Body of pancreas (tissue), 4 donors: ENCODE data around the gene RAD51D. TPM values are rescaled to one million over a fixed set of nuclear protein-coding genes. Genes with fewer than 3 reads are reported as not detected.

Source experiments
- ATAC-seq: fragments of 150-250 bp; one replicate; pipeline ENCODE4 v1.9.1; 2016
- DNase-seq, 4 donors: peaks; one replicate each; pipeline ENCODE4 v3.0.0-alpha.2; 2019
- H3K27ac ChIP-seq, 4 donors: fragments of 200-600 bp; sonication (generic); 1 replicate in 3 of 4; 2 replicates in 1 of 4; pipeline versions ENCODE4 v1.5.1 to v1.6.1; 2016 to 2019; ENCODE audit warnings: mild to moderate bottlenecking in 1 of 4, mixed read lengths in 1 of 4, moderate library complexity in 1 of 4
- H3K27me3 ChIP-seq, 2 donors: fragments of 200-600 bp; sonication (generic); one replicate each; pipeline ENCODE4 v1.6.0; 2016; ENCODE audit warnings: mild to moderate bottlenecking in 1 of 2
- H3K36me3 ChIP-seq, 2 donors: fragments of 200-600 bp; sonication (generic); replicated peaks in 1 of 2; 2 replicates each; pipeline ENCODE4 v1.5.1; 2016; ENCODE audit warnings: low read depth in 2 of 2; ENCODE audit not compliant: insufficient read depth in 1 of 2
- H3K4me1 ChIP-seq: fragments of 200-600 bp; sonication (generic); one replicate; pipeline ENCODE4 v1.6.0; 2016
- H3K4me3 ChIP-seq, 2 donors: fragments of 200-600 bp; sonication (generic); 1 replicate in 1 of 2; 2 replicates in 1 of 2; pipeline ENCODE4 v1.5.1; 2016 to 2019
- H3K9me3 ChIP-seq, 3 donors: fragments of 200-600 bp; sonication (generic); 1 replicate in 2 of 3; 2 replicates in 1 of 3; pipeline ENCODE4 v1.5.1; 2016
- CTCF ChIP-seq, 7 experiments: fragments of 450-650 bp in 4 of 7; fragments of 200-600 bp in 3 of 7; sonication (generic) in 3 of 7; IDR thresholded peaks; one replicate each; pipeline ENCODE4 v1.5.1; 2016 to 2019; ENCODE audit warnings: antibody characterized with exemption in 7 of 7
- POLR2A ChIP-seq, 3 donors: fragments of 450-650 bp; IDR thresholded peaks; one replicate each; pipeline ENCODE4 v1.6.1; 2016; ENCODE audit warnings: antibody characterized with exemption in 3 of 3, mild to moderate bottlenecking in 2 of 3
- WGBS, 2 donors: methylation state at CpG; one replicate each; pipeline ENCODE4 v1.1.5; 2017; 5-methylcytosine and 5-hydroxymethylcytosine counted together
- intact Hi-C: fragments of 100-400 bp; cut with DNase I; formaldehyde crosslinking; loops from one replicate; pipeline ENCODE4 v1.15.1; 2023
- total RNA-seq, 2 donors: library from RNA; depleted of rRNA; stranded (reverse); fragments of >200 nt; gene quantifications; one replicate each; pipeline ENCODE4 v1.1.0, GENCODE V29; 2016

RAD51D gene
- total RNA-seq, 2 donors from 2014 or later = 3.4 to 16.2 TPM

GRCh38 chr17:35146214-35146833 lies 26.7 kb upstream of the RAD51D start:
- ATAC-seq (no peak), DNase-seq (no peak)
- no peaks in the 10 kb centered on the region for H3K9me3 ChIP-seq
- intact Hi-C loops = no loop called here
- TF ChIP-seq CTCF (IDR thresholded peaks at IDR 0.05) = no peak
- TF ChIP-seq POLR2A (IDR thresholded peaks at IDR 0.05) = no peak
- H3K36me3 ChIP-seq = no peaks in the 10 kb centered on the region
- H3K27me3 ChIP-seq = no peaks in the 10 kb centered on the region
- no peaks in the 10 kb centered on the region for H3K4me1 ChIP-seq
- no peak overlapping the region for H3K27ac ChIP-seq
- H3K4me3 ChIP-seq = no peak overlapping the region
- WGBS, 2 donors = 29 to 38% methylated on average over 4 of the region's 4 CpGs

- intact Hi-C loops = no loop called here
- H3K27me3 ChIP-seq = no peaks in the 10 kb centered on the region
- H3K4me1 ChIP-seq = peaks cover 12% of the 10 kb centered on the region
- H3K27ac ChIP-seq = no peak overlapping the region
- H3K4me3 ChIP-seq = no peak overlapping the region
- WGBS, 2 donors = 63 to 64% methylated on average over 4 of the region's 4 CpGs
- no peaks in the 10 kb centered on the region for H3K36me3 ChIP-seq
- DNase-seq (no peak), ATAC-seq (no peak)
- TF ChIP-seq POLR2A (IDR thresholded peaks at IDR 0.05) = no peak
- no peak for TF ChIP-seq CTCF (IDR thresholded peaks at IDR 0.05)
- no peaks in the 10 kb centered on the region for H3K9me3 ChIP-seq
These were observed 25.2 kb upstream of the RAD51D start for GRCh38 chr17:35144840-35145239.

- Histone ChIP-seq H3K9me3 (no peaks in the 10 kb centered on the region), H3K27me3 (no peaks in the 10 kb centered on the region), H3K27ac (no peak overlapping the region), H3K36me3 (peaks cover 0 to 8% of the 10 kb centered on the region in 2 donors), H3K4me3 (no peak overlapping the region), H3K4me1 (peaks cover 12% of the 10 kb centered on the region)
- ATAC-seq (no peak), DNase-seq (no peak)
- intact Hi-C loops = no loop called here
- WGBS, 2 donors = 60 to 61% methylated on average over 8 of the region's 8 CpGs
- no peak for TF ChIP-seq POLR2A (IDR thresholded peaks at IDR 0.05)
These were observed 22.8 kb upstream of the RAD51D start for GRCh38 chr17:35142467-35142796.

GRCh38 chr17:35141681-35142466 lies 22.2 kb upstream of the RAD51D start, which contains the start of gene NLE1:
Gene NLE1 (minus strand): TSS chr17:35142303. CDS start chr17:35142275, 28 bp downstream.
- peak; percentile 95 for ATAC-seq
- Histone ChIP-seq H3K4me3 (peak within 1 kb of the TSS; percentile 75 to 99), H3K27me3 (no peaks in the 10 kb centered on the region), H3K36me3 (peaks cover 0 to 14% of the 10 kb centered on the region in 2 donors), H3K4me1 (peaks cover 12% of the 10 kb centered on the region), H3K27ac (peak within 1 kb of the TSS in 1 of 4 donors; percentile 35), H3K9me3 (no peaks in the 10 kb centered on the region)
- 0 to 1% methylated on average over 12 to 60 of the region's 65 CpGs for WGBS, 2 donors
- intact Hi-C loops = no loop called here
- peak; percentile 90 to 97 (median 95) for TF ChIP-seq CTCF (IDR thresholded peaks at IDR 0.05)
- peak; percentile 35 to 63 (median 58) for TF ChIP-seq POLR2A (IDR thresholded peaks at IDR 0.05)
- DNase-seq = peak; percentile 77 to 83 (median 81)

GRCh38 chr17:35138218-35138617 lies 18.6 kb upstream of the RAD51D start:
- DNase-seq (no peak), ATAC-seq (no peak)
- TF ChIP-seq CTCF (IDR thresholded peaks at IDR 0.05) (no peak), POLR2A (IDR thresholded peaks at IDR 0.05) (no peak)
- intact Hi-C loops = no loop called here
- Histone ChIP-seq H3K9me3 (no peaks in the 10 kb centered on the region), H3K4me1 (peaks cover 12% of the 10 kb centered on the region), H3K27ac (no peak overlapping the region), H3K27me3 (no peaks in the 10 kb centered on the region), H3K4me3 (no peak overlapping the region), H3K36me3 (peaks cover 10 to 42% of the 10 kb centered on the region in 2 donors)
- 89 to 92% methylated on average over 6 of the region's 6 CpGs for WGBS, 2 donors
